Activated T-cell treated with anti-CD3 and anti-CD28 coated beads for 1 hour (primary cell): ENCODE data around the gene CCDC92.
"Not testable (repeated sequence)": the region's sequence is repeated elsewhere in the genome, so short reads cannot be mapped to it uniquely, and the experiment has no call there.

Source experiments
- DNase-seq: peaks from one replicate; pipeline ENCODE4 v3.0.0-alpha.2; 2020; ENCODE audit warnings: low read depth

Gene CCDC92

DNA sequence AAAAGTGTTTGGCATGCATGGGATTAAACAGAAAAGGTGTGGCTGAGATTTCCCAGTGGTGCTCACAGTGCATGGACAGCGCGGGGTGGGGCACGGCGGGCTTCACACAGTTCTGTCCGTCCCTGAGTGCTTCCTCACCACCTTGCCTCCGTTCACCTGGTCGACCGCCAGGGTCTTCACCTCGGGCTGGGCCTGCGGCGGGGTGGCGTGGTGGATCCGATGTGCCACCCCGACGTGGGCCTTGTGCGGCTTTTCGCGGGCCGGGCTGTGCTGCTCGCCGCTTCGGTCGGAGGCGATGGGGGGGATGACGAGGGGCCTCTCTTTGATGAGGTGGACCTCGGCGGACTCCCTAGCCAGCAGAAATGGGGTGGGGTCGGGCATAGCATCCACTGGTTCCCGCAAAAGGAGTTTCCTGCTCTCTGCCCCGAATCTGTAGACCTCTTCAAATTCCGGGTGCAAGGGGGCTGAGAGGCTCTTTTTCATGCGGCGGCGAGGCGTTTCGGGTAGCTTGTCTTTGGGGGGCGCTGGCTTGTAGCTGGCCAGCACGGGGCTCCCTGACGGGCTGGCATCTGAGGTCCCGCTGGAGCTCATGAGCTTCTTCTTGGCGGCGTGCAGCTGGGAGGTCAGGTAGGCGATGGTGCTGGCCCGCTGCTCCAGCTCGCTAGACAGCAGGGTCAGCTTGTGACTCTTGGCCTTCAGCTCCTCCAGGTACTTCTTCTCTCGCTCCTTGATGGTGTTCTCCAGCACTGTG lies 35.5 kb downstream of the CCDC92 start:
- DNase-seq, result no peak

DNA sequence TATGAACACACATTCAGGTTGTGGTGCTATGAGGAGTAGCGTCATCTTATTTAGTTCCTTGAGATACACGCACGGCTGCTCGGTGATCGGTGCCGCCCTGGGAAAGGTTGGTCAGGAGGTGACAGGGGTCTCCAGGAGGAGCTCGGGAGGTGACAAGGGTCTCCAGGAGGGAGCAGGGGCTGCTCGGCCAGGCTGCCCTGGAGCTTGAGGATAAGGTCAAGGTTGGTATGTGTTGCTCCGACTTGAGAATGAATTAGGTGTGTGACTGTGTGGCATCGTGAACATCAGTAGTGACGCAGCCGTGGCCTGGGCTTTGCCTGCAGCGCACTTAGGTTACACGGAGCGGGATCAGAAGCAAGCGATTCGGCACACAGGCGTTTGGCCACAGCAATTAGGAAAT lies 36.2 kb downstream of the CCDC92 start:
- no peak for DNase-seq

DNA sequence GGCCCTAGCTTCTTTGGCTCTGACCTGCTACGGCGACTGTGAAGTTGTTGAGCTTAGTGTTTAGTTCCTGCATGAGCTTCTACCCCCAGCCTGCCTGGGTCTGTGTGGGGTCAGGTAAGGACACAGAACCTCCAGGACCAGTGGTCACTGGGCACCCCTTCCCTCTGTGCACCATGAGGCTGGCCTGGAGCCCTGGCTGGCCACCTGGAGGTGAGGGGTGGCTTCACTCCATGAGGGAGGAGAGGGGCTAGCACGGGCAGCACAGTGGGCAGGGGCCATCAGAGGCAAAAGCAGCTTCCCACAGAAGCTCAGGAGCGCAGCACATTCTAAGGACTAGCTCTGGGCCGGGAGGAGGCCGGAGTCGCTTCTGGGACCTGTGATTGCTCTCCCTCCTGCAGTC lies 36.7 kb downstream of the CCDC92 start:
- DNase-seq, result no peak

DNA sequence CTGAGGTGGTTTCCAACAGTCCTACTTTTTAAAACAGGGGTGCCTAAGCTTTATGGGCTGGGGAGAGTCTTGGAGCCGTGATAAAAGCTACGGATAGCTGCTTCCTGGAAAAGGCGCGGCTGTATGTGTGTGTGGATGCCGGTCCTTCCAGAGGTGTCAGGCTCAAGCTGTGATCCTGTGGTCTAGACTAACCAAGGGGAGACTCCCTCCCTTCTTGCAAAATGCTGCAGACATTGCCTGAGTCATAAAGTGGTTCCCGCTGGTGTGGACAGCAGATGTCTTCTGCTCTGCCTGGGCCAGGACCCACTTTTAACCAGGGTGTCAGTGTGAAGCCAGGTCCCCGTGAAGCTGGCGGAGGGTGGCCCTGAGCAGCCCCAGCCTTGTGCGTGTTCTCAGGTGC lies 37.8 kb downstream of the CCDC92 start:
- DNase-seq, result no peak

DNA sequence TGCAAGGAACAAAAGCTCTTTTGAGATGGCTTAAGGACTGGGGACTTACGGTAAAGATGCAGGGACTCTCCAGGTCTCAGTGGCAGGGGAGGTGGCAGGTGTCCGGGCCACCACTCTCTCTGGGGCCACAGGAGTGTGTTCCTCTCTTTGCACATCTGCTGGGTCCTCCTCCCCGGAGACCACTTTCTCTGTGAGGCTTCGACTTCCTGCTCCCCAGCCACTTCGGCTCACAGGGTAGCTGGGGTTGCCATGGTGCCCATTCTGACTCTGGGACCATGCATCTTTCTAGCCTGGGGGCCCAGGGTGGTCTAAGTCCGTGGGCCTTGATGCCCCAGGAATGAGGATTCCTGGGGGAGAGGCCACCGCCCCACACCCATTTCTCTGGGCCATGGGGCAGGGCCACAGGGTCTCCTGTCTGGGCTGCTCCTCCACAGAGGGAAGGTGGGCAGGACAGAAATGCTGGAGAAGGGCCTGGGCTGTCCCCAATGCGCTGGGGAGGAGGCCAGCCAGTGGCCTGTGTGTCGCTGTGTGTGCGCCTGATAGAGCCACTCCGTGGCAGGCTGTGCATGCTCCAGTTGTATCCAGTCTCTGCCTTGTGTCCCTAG lies 38.5 kb downstream of the CCDC92 start:
- DNase-seq, result no peak

DNA sequence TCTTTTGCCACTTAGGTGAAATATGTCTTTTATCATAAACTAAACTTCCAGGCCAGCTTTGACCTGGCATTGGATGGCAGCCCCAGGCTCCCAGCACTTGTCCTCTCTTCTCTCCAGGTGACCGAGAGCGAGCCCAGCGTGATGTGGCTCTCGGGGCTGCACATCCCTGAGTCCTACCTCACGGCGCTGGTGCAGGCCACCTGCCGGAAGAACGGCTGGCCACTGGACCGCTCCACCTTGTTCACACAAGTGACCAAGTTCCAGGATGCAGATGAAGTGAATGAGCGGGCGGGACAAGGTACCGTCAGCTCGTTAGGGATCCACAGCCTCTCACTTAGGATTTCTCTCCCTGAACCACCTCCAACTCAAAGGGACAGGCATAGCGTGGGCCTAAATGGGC lies 39.4 kb downstream of the CCDC92 start:
- DNase-seq, result no peak

DNA sequence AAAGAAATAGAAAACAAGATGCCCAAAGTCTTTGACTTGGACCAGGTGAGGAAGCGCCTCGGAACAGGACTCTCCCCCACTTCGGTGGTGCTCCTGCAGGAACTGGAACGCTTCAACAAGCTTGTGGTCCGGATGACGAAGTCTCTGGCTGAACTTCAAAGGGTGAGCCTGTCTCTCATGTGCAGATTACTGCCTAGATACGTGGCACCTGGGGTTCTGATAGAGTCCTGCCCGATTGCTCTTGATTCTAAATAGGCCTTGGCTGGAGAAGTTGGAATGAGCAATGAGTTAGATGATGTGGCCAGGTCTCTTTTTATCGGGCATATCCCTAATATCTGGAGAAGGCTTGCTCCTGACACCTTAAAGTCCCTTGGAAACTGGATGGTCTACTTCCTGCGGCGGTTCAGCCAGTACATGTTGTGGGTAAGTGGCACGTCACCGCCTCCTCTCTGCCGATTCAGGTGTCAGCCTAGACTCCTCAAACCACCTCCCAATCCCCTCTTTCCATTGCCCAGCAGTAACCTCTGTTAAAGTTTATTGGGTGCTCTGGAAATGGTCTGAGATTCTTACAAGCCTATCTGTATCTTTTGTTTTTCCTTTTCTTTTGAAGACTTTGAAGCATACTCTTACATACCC lies 40.8 kb downstream of the CCDC92 start:
- DNase-seq, result peak; percentile 13

DNA sequence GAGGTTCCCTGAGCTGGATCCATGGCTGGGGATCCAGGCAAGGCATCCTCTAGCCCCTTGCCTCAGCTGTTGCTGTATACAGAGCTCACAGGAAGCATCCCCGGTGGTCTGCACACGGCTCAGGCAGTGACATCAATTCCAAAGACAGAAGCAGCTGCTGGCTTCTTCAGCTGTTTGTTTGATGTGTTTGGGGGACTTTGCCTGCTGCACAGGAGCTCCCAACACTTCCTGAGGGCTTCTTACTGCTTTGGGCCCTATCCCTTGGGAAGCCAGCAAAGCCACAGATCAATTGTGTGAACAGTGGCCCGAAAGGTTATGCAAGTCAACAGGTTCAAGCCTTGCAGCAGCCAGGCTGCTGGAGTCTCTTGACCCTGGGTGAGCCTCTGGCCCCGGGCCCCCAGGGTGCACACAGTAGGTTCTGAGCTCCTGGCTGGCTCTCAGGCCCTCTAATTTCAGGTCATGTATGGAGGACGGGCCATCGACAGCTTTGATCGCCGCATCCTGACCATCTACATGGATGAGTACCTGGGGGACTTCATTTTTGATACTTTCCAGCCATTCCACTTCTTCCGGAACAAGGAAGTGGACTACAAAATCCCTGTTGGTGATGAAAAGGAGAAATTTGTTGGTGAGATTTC lies 42.6 kb downstream of the CCDC92 start:
- DNase-seq, result no peak

DNA sequence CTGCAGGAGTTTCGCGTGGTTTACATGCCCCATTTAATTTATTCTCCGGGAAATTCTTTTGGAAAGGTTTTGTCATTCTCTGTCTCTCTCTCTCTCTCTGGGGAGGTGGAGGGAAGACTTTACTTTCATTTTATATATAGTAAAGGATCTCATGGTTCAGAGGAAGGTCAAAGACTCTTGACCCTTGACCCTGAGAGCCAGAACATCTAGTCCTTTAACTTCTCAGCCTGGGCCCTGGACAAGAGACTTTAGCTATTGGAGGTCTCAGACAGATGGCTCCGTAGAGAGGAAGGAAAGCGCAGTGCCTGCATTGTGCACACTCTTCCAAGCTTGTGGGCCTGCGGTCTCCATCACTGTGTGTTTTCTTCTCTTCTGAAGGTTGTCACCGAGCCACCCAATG lies 43.7 kb downstream of the CCDC92 start:
- DNase-seq, result no peak

DNA sequence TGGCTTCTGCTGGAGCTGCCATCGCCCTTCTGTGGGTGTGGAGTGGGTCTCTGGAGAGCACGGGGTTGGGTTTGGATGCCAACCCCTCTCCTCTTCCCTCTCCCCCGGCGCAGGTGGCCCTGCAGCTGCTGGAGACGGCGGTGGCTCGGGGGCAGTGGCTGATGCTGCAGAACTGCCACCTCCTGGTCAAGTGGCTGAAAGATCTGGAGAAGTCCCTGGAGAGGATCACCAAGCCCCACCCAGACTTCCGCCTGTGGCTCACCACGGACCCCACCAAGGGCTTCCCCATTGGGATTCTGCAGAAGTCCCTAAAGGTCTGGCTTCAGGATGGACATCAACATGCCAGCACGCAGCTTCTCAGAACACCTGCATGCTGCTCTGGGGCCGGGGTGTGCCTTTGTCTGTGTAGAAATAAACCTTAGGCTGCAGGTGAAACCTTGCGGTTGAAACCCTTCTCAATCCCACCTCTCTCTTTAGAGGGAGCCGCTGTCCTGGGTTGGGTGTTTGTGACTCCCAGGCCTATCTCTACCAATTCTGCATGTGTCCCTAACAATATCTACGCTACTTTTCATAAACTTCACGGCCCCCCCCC lies 44.3 kb downstream of the CCDC92 start:
- DNase-seq, result no peak

DNA sequence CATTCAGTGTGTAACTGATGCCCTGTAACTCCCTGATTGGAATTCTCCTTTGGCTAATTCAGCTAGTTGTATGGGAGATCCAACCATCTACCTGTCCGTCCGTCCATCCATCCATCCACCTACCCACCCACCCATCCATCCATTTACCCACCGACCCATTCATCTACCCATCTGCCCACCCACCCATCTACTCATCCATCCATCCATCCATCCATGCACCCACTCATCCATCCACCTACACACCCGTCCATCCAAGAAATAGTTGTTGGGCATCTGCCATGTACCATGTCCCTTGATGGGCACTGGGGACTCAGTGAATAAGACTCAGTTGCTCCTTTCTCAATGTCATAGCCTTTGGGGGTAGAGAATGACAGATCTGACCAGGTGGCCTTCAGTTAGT lies 48.1 kb downstream of the CCDC92 start:
- no peak for DNase-seq

DNA sequence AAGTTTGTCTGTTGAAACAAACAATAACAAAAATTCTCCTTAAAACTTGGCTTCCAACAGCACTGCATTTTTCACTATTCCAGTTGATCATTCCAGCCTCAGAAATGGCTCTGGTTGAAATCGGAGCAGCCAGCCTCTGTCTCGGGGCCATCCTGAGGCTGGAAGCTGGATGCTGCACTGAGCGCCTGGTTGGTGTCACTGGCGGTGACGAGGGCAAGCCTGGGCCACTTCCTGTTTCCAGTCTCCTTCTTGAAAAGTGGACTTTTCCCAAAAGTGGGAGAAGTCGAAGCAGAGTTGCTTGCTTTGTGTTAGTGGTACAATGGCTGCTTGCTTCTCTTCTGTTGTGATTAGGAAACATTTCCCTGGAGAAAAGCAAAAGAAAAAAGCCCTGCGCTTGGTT lies 48.7 kb downstream of the CCDC92 start:
- no peak for DNase-seq

DNA sequence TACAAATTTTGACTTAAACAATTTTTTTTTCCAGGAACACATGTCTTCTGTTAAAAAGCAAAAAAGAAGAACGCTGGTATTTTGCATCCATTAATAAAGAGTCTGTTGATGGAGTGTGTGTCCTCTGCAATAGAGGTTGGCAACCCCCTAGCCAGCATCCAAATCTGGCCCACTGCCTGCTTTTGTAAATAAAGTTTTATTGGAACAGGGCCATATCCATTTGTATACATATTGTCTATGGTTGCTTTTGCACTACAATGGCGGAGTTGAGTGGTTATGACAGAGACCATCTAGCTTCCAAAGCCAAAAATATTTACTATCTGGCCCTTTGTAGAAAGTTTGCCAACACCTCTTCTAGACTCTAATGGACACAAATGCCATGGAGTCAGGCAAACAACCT lies 49.6 kb downstream of the CCDC92 start:
- no peak for DNase-seq

DNA sequence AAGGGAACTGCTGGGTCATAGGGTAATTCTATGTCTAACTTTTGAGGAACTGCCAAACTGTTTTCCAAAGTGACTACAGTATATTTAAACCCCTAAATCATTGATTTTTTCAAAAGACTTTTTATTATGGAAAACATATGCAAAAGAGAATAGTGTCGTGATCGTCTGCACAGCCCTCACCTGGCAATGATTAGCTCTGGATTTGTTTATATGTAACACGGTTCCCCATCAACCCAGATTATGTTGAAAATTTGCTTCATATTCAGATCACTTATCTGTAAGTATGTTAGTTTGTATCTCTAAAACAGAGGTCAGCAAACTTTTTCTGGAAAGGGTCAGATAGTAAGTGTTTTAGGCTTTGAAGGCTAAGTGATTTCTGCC lies 52.7 kb downstream of the CCDC92 start:
- no peak for DNase-seq

DNA sequence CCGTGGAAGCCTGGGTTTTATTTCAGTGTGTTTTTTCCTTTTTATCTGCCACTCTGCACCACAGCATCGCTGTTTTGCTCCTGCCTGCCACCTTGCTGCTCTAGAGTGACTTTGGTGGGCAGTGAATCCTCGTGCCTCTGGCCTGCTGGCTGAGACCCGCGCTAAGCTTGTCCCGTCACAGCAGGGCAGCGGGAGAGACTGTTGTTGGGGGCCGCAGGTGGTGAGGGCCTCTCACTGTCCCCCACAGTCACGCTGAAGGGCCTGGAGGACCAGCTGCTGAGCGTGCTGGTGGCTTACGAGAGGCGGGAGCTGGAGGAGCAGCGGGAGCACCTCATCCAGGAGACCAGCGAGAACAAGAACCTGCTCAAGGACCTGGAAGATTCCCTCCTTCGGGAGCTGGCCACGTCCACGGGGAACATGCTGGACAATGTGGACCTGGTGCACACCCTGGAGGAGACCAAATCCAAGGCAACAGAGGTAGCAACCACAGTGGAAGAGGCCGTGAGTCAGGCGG lies 55.2 kb downstream of the CCDC92 start:
- DNase-seq, result no peak

DNA sequence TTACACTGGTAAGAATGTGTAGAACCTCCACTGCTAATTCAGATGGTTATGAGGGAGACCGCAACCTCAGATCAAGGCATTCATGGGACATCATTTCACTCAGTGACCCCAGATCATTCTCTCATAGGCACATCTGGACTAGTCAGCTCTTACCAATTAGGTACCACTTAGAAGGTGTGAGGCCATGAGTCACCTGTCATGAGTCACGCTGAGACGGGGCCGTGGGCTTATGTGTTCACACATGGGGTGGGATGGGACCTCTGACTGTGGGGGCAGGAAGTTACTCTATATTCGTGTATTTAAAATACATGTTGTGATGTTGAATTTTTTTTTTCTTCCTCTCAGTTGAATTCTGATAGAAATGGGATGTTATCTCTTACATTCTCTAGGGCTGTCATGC lies 55.9 kb downstream of the CCDC92 start:
- DNase-seq, result peak; percentile 33

DNA sequence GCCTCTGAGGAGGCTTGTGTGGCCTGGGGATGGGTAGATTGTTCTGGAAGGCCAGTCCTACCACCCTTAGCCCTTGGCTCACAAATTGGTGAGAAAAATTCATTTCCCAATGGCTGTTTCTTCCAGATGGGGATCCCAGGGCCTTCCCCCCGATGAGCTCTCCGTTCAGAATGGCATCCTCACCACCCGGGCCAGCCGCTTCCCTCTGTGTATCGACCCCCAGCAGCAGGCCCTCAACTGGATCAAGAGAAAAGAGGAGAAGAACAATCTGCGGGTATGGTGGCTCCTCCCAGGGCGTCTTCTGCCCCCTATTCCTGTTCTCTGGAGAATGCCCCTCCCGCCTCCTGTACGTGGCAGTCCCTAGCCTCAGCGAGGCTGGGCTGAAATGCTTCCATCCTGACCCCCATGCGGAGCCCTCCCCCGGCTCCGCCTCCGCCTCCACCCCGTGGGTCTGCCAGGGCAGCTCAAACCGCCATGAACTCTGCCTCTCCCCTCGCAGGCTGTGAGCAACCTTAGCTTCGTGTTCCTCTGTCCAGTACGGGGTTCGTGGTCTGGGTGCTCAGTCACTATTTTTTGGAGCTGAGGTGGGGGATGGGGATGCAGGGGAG lies 57.8 kb downstream of the CCDC92 start:
- DNase-seq, result no peak

DNA sequence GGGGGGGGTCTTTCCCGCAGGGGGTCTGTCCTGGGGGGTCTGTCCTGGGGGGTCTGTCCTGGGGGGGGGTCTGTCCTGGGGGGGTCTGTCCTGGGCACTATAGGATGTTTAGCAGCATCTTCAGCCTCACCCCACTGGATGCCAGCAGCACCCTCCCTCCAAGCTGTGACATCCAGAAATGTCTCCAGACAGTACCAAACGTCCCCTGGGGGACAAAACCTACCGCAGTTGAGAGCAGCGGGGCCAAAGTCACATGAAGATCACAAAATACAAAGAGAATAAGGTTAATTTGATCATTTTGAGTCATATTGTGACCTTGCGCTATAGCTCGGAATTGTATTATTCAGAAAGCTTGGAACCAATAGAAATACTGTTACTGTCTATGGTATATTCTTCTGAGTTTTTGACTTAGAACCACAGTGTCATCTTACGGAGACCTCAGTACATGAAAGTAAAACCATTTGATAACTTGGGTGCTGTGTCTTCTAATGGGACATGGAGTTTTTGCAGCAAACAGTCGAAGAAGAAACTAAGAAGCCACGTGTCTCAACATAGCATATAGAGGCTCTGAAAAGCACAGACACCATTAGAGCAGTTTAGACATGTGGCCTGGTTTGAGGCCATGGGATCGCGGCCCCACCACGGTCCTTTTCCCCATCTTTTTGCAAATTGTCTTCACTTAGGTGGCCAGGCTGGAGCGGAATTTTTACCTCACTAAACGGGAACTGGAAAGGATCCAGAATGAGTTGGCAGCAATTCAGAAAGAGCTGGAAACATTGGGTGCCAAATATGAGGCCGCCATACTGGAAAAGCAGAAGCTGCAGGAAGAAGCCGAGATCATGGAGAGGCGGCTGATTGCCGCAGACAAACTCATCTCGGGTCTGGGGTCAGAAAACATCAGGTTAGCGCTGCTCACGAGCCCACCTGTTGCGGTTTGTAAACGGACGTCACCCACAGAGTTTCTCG lies 59.9 kb downstream of the CCDC92 start:
- DNase-seq, result no peak

DNA sequence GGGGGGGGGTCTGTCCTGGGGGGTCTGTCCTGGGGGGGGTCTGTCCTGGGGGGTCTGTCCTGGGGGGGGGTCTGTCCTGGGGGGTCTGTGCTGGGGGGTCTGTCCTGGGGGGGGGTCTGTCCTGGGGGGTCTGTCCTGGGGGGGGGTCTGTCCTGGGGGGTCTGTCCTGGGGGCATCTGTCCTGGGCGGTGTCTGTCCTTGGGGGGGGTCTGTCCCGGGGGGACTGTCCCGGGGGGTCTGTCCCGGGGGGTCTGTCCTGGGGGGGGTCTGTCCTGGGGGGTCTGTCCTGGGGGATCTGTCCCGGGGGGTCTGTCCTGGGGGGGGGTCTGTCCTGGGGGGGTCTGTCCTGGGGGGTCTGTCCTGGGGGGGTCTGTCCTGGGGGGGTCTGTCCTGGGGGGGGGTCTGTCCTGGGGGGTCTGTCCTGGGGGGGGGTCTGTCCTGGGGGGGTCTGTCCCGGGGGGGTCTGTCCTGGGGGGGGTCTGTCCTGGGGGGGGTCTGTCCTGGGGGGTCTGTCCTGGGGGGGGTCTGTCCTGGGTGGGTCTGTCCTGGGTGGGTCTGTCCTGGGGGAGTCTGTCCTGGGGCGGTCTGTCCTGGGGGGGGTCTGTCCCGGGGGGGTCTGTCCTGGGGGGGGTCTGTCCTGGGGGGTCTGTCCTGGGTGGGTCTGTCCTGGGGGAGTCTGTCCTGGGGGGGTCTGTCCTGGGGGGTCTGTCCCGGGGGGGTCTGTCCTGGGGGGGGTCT lies 60.8 kb downstream of the CCDC92 start:
- DNase-seq, result not testable (repeated sequence)

DNA sequence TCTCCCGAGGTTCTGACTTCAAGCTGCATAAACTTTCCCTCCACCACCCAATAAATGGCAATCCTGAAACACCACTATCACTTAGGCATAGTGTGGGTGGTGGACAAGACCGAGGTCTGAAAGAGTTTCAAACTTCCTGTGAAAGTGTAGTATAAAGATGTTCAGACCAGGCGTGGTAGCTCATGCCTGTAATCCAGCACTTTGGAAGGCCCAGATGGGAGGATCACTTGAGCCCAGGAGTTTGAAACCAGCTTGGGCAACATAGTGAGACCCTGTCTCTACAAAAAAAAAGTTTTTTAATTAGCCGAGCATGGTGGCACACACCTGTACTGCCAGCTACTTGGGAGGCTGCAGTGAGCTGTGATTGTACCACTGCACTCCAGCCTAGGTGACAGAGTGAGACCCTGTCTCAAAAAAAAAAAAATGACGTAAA lies 61.9 kb downstream of the CCDC92 start:
- no peak for DNase-seq
